Measurements from ENCODE around the gene PTPRN2.
"Not testable (repeated sequence)": the region's sequence is repeated elsewhere in the genome, so short reads cannot be mapped to it uniquely, and the experiment has no call there.

PTPRN2 gene

DNA sequence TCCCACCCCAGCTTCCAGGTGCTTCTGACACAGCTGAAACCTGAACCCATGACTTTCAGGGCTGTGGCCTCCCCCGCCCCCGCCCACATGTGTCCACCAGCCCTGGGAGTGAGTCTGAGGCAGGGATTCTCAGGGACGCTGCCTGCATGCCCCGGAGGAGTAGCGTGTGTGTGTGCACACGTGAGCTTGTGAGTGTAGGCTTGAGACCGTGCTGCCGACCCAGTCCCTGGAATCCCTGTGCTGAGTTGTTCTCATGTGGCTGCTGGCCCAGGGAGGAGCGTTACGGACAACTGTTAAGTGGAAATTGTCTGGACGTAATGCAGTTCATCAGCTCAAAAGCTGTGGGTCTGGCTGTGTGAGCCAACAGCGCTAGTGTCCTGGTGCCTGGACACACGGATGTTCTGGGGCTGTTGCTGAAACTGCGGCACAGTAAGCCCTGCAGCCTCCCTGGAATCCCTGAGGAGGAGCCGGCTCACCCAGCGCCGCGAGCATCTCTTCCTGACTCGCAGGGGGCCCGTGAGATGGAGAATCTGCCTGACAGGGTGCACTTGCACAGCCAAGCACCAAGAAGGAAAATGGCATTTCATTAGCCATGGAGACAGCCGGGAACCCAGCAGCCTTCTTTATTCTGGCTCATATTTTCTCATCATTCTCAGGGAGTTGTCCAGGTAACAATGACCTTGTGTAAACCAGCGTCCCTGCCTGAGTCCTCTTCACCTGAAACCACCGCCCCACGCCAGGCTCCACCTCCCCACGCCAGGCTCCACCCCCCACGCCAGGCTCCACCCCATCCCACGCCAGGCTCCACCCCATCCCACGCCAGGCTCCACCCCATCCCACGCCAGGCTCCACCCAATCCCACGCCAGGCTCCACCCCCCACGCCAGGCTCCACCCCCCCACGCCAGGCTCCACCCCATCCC, 603.9 kb downstream of the PTPRN2 start:
- no peak for TF ChIP-seq ZFX (IDR thresholded peaks at IDR 0.05; ENCODE audit: borderline replicate concordance)
- TF ChIP-seq, protein P1, sequence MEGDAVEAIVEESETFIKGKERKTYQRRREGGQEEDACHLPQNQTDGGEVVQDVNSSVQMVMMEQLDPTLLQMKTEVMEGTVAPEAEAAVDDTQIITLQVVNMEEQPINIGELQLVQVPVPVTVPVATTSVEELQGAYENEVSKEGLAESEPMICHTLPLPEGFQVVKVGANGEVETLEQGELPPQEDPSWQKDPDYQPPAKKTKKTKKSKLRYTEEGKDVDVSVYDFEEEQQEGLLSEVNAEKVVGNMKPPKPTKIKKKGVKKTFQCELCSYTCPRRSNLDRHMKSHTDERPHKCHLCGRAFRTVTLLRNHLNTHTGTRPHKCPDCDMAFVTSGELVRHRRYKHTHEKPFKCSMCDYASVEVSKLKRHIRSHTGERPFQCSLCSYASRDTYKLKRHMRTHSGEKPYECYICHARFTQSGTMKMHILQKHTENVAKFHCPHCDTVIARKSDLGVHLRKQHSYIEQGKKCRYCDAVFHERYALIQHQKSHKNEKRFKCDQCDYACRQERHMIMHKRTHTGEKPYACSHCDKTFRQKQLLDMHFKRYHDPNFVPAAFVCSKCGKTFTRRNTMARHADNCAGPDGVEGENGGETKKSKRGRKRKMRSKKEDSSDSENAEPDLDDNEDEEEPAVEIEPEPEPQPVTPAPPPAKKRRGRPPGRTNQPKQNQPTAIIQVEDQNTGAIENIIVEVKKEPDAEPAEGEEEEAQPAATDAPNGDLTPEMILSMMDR (IDR thresholded peaks at IDR 0.05): no peak
- H3K27ac ChIP-seq: 0 out of 2 replicates have a peak overlapping the region, but pooled peaks have one; percentile 31

DNA sequence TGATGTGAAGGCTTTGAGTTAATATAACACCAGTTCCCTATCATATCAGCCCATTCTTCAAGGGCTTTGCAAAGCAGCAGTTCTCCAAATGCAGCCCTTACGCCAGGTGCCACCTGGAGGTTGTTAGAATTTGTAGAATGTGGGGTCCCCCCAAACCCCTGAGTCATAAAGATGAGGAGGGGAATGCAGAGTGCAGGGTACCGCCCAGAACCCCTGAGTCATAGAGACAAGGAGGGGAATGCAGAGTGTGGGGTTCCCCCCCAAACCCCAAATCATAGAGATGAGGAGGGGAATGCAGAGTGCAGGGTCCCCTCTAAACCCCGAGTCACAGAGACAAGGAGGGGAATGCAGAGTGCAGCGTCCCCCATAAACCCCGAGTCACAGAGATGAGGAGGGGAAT, 605.8 kb downstream of the PTPRN2 start:
- no peak overlapping the region for H3K27ac ChIP-seq
- TF ChIP-seq, protein P1 (IDR thresholded peaks at IDR 0.05): no peak
- TF ChIP-seq ZFX (IDR thresholded peaks at IDR 0.05; ENCODE audit: borderline replicate concordance): no peak

DNA sequence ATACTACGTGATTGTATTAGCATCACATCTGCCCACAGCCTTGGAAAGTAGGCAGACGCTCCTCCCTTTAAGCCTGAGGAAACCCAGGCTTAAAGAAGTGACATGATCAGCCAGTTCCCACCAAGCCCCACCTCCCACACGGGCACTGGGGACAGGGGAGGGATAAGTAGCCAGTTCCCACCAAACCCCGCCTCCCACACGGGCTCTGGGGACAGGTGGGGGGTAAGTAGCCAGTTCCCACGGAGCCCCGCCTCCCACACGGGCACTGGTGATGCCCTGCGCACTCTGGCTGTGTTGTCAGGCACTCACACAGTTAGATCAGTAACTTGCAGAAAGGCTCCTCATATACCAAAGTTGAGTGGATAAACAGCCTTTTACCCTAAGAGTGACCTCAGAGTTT, 606.8 kb downstream of the PTPRN2 start:
- no peak overlapping the region for H3K27ac ChIP-seq
- TF ChIP-seq ZFX (IDR thresholded peaks at IDR 0.05; ENCODE audit: borderline replicate concordance): no peak
- TF ChIP-seq, protein P1 (IDR thresholded peaks at IDR 0.05): no peak

DNA sequence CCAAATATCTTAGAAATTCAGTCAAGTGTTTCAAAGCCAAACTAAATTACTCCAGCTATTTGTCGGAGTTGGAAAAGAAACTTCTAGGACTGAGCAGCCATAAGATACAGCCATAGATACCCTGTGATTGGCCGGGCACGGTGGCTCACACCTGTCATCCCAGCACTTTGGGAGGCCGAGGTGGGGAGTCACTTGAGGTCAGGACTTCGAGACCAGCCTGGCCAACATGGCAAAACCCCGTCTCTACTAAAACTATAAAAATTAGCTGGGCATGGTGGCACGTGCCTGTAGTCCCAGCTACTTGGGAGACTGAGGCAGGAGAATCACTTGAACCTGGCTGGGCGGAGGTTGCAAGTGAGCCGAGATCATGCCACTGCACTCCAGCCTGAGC, 607.3 kb downstream of the PTPRN2 start:
- H3K27ac ChIP-seq: not testable (repeated sequence)

DNA sequence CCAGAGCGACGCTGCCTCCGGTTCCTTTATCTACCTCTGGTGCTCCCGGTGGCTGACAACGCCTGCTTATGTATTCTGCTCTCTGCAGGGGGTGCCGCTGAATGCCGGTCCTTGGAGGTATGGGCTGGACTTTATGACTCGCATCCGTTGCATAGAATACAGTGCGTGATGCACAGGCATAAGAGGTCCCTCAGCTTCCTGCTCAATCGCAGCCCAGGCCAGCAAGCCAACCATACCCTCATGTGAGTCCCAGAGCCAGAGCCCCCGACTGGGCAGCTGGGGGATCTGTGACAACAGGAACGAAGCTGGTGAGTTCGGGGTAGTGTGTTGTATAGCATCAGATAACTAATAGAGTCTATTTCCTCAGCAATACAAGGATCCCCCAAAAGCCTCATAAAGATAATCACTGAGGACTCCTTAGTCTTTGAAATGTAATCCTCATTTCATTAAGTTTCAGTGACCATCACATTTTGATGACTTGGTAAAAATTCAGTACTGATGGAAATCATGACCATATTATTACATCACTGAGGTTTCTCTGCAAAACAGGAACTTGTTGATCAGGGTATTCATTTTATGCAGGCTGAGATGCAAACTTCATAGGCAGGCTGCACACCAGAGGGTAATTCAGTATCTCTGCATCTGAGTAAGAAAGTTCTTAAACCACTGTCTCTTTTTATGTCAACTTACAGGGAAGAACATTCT, 607.8 kb downstream of the PTPRN2 start:
- H3K27ac ChIP-seq: no peak overlapping the region

DNA sequence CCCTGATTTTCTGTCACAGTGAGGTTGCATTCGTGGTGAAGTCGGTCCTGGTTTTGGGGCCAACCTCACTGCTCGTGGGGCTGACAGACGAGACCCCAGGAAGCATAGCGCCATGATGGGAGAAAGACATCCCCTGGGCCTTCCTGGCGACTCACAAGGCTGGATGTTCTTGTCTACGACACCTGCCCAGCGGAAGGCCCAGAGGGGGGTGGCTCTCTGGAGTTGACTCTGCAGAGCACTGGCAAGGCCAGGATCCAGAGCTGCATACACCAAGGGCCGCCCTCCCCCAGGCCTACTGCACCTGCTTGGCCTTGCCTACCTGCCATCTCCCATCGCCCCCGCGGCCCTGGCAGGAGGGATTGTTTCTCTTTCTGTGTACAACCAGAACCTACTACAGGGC, 608.9 kb downstream of the PTPRN2 start:
- H3K27ac ChIP-seq: no peak overlapping the region
- TF ChIP-seq, protein P1 (IDR thresholded peaks at IDR 0.05): no peak
- no peak for TF ChIP-seq ZFX (IDR thresholded peaks at IDR 0.05; ENCODE audit: borderline replicate concordance)

More for the DNA sequence above, 607.8 kb downstream of the PTPRN2 start:
- no peak for TF ChIP-seq ZFX (IDR thresholded peaks at IDR 0.05; ENCODE audit: borderline replicate concordance)
- TF ChIP-seq, protein P1 (IDR thresholded peaks at IDR 0.05): no peak

DNA sequence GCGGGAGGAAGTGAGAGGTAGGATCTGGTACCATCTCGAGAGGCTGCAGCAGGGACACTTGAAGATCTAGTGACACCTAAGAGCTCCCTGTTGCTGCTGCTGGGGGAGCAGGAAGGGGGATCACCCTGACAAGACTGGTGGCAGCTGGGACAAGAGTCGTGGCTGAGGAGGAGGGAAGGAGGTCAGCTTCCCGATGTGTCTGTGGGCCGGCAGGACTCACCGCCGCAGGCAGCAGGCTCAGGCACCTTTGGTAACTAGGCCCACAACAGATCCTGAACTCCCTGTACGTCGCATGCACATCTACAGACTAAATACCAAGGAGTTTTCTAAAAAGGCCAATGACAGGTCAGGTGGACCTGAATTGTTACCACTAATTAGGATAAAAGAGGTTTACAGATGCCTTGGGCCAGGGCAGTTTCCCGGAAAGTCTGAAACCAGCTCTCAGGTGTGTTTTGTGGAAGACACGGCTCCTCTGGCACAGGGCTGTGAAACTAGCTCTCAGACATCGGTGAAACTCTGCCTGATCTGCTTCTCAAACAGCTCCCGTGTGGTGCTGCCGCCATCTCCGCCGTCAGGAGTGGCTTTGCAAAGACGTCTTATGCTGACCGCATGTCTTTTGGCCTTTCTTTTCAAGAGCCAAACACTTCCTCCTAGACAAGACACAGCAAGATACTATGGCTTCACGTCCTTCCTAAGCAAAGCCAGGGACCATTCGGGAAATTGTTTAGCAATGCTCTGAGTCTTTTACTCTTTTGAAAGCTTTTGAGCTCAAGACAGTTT, 609.7 kb downstream of the PTPRN2 start:
- TF ChIP-seq ZFX (IDR thresholded peaks at IDR 0.05; ENCODE audit: borderline replicate concordance): no peak
- TF ChIP-seq, protein P1 (IDR thresholded peaks at IDR 0.05): no peak
- no peak overlapping the region for H3K27ac ChIP-seq
